NCI-H510A (cell line): Measurements from ENCODE around the gene FRAS1.
A peak's percentile ranks its signal among the peaks of the same experiment; 100 is the strongest.
"Not testable (repeated sequence)": the region's sequence is repeated elsewhere in the genome, so short reads cannot be mapped to it uniquely, and the experiment has no call there.

Source experiments
- DNase-seq: peaks from one replicate; lab custom pipeline; 2025; lab: John Stamatoyannopoulos, UW

FRAS1 gene

GRCh38 chr4:78167510-78167909 lies 110.4 kb downstream of the FRAS1 start:
- DNase-seq: no peak

DNA sequence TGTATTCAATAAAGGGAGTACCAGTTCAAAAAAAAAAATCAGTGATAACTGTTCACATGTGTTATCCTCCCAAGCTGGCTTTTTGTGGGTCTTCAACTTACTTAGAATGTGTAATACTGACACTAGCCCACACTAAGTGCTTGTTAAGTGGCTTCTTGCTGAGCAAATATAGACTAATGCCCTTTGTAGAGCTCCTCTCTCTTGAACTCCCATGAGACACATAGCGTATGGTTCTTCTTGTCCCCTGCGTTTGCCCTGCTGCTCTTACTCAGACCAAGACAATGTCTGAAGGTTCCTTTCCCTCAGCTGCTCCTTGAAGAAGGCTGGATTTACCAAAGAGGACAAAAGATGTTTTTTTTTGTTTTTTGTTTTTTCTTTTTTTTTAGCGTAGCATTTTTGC lies 110.9 kb downstream of the FRAS1 start:
- DNase-seq: no peak

DNA sequence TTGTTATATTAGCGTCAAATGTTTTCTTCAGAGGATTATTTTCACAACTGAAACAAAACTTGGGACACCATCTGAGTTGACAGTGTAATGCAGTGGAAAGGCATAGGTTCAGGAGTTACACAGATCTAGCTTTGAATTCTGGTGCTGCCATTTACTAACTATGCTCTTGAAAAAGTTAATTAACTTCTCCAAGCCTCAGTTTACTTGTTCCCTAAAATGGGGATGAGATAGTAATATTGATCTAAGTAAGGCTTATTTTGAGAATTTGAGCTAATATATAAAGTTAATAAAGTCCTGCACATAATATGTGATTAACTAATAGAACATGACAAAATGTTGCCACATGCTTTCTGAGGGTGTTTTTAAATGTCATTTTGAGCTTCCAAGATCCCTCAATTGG lies 112.6 kb downstream of the FRAS1 start:
- no peak for DNase-seq

- no peak for DNase-seq
Measured at GRCh38 chr4:78171482-78171881, 114.4 kb downstream of the FRAS1 start.

DNA sequence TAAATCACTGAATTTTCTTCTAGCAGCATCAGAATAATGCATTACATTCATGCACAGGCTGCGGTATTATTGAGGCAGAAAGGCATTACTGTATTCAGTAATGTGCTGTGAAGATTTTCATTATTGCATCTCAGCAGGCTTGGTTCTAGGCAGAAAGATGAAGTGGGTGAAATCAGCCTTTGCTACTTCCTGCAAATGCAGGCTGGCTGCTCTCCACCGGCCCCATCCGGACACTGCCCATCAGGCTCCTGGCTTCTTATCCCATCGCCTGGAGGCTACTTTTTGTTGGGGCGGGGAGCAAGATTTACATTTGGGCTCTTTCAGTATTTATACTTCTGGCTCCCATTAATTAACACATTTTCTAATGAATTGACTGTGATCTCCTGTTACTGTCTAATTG lies 117.8 kb downstream of the FRAS1 start:
- DNase-seq: no peak

- no peak for DNase-seq
Measured at GRCh38 chr4:78179196-78179595, 122.1 kb downstream of the FRAS1 start.

DNA sequence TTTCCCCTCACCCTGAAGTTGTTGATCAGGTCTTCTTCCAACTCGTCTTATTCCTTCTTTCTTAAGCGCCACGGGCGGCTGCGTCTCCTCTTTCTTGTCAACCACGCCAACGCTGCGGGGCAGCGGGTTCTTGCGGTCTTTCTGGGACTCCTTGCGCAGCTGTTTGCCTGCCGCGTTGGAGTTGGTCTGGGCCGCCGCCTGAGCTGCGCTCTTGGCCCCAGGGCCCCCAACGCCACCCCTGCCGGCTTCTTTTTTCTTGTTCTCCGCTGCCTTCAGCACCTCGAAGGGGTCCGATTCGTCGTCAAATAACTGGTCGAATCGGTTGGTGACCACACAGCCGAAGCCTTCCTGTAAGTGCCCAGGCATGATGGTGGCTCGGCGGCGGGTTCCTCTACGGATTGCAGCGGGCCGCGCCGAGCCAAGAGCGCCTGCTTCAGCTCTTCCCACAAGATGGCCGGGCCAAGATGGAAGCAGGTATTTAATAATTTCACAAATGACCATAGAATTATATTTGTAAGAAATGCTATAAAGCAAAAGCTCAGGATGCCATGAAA lies 124.6 kb downstream of the FRAS1 start:
- not testable (repeated sequence) for DNase-seq

DNA sequence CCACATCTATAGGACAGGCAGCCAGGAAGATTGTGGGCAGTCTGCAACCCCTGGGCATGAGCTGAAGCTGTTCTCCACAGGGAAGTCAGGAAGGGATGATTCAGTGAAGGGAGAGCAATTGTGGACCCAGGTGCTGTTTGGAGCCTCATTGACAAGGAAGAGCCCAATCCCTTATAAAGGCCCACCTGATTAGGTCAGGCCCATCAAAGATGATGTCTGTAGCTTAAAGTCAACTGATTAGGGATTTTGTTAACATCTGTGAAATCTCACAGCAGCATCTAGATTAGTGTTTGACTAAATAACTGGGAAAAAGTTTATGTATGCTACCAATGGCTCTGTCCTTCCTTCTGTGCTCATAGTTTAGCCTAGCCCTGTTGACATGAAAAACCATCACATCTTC lies 127.5 kb downstream of the FRAS1 start:
- DNase-seq: no peak

DNA sequence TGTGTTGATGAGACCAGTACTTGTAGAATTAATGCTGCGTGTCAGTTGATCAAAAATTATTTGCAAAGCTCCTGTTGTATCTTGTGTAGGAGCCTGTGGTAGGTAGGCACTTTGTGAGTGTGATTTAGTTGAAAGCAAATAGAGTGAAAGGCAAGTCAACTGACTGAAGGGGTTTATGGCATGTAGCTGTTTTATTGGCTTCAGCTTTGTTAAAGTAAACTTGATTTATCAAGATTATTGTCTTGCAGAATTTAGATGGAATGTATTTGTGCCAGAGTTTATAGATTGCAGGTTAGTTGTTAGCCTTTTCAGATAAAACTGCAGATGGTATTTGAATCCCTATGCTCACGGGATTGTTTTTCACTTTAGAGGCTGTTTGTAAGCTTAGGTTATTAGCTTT lies 128.0 kb downstream of the FRAS1 start:
- no peak for DNase-seq

DNA sequence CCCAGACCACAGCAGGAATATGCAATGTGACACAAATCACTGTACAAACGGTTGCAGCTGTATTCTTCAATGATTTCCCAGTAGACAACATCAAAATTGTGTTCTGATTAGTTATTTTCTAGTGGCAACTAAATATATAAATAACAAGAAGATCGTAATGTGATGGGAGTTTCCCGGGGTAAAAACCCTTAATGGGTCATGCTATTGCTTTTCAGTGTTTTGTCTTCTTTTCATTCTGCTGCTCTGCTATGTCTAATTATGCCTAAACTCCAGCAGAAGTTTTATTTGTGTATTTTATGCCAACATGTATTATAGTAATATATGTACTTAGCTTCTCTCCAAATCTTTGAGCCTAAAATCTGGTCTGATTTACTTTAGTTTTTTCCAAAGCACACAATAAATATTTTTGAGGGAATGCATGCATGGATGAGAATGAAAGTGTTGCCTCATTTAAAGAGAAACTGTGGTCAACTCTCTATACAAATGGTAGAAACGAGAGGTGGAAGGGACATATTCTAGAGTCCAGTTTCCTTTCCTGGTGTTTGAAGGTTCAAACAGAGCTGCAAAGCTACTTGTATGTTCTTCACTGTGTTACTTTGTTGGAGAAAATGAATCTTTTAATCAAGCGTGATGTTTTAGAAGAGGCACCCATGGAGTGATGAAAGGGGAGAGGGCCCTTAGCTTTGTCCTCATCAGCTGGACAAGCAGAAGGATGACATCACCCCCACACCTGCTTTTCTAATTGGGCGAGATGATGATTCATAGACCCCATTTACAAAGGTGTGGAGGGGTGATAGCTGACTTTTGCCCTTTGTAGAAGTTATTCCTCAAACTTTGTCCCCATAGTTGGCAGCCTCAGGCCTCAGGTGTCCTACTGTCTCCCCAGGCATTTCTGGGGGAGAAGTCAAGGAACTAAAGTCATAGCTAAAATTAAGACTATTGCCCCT lies 129.7 kb downstream of the FRAS1 start:
- DNase-seq: no peak

- DNase-seq: no peak
Measured at GRCh38 chr4:78190068-78190467, 132.9 kb downstream of the FRAS1 start.

DNA sequence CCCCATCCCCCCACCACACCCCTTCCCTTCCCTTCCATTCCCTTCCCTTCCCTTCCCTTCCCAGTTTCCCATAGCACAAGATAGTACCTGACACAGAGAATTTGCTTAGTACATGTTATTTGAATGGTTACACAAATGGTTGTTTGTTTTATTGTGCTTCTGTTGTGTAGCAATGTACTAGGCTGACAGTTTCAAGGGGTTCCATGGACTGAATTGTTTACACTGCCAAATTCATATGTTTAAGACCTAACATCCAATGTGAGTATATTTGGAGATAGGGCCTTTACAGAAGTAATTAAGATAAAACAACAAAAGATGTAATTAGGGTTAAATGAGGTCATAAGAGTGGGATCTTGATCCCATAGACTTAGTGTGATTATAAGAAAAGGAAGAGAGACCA lies 133.5 kb downstream of the FRAS1 start:
- no peak for DNase-seq

GRCh38 chr4:78197947-78198346 lies 140.8 kb downstream of the FRAS1 start:
- no peak for DNase-seq

GRCh38 chr4:78199984-78200383 lies 142.9 kb downstream of the FRAS1 start:
- DNase-seq: no peak

DNA sequence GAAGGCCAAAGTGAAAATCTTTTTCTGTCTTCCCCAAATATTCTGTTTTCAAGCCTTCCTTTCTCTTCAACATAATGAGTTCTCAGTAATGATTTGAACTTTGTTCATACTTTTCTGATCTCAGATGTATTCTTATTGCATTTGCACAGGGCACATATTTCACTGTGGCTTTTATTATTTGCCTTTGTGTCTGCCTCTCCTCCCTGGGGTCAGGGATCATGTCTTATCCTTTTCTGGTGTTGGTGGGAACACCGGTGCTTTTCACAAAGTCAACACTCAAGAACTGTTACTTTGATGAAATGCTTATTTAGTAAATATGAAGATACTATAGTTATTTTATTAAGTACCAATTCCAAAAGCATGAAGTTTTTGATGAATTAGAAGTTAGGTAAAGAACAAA lies 143.8 kb downstream of the FRAS1 start:
- no peak for DNase-seq

DNA sequence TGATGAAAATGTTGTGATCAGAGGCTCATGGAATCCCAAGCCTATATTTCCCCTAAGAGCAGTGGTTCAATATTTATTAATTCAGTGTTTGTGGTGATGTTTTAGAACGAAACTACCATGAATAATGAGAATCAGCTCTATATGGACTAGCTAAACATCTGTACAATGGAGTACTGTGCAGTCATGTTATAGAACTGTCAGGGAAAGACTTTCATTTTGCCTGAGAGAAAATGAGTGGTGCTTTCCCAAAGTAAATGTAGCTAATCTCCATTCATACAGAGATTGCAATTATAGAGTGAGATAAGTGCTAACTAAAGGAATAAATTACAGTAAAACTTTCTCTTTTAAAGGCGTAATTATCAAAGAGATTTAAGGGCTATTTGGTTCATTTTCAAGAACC lies 147.1 kb downstream of the FRAS1 start:
- no peak for DNase-seq

- DNase-seq: no peak
Measured at GRCh38 chr4:78205591-78205990, 148.5 kb downstream of the FRAS1 start.

GRCh38 chr4:78207541-78207940 lies 150.4 kb downstream of the FRAS1 start:
- DNase-seq: no peak

DNA sequence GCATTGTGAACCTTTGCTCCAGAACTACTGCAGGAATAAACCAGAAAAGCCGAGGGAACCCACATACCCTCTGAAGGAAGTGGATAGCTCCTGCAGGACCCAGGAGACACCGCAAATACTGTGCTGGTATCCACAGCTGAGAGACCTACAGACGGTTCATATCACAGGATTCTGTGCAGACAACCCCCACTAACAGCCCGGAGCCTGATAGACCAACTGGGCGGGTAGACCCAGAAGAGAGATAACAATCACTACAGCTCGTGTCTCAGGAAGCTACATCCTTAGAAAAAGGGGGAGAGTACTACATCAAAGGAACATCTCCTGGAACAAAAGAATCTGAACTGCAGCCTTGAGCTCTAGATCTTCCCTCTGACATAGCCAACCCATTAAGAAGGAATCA lies 150.8 kb downstream of the FRAS1 start:
- no peak for DNase-seq

DNA sequence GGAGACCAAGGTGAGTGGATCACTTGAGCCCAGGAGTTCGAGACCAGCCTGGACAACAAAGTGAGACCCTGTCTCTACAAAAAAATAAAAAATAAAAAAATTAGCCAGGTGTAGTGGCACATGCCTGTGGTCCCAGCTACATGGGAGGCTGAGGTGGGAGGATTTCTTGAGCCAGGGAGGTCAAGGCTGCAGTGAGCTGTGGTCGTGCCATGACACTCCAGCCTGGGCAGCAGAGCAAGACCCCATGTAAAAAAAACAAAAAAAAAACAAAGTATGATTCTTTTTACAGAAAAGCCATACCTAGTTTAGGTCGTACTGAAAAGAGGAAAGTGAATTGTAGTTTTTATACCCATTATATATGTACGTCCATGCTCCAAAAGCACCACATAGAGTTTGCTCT lies 151.8 kb downstream of the FRAS1 start:
- not testable (repeated sequence) for DNase-seq

DNA sequence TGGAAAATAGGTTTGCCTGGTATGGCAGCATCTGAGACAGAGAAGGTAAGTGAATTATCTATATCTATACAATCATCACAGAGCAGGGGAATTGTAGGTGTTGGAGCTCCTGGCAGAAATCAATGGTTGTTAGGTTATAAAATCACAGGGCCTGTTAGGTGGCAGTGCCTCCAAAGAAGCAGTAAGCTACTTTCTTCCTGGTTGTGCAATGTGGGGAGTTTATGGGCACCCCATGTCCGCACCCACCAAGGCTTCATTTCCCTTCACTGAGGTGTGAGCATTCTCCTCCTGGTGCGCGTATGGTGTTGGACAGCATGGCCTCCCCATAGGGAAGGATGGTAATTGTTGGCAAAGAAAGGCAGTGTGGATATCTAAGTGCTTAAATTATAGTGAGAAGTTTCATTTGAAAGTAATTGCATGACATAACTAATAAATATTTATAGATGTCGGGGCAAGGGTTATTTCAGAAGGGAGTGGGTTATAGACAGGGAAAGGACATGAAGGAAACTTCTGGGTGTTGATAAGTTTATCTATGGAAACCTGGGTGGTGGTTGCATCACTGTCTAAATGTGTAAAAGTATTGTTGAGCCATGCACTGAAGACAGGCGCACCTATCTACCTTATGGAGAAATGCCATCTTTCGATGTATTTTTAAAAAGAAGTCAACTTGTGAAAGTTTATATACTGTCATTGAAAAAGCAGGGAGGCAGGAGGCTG lies 153.7 kb downstream of the FRAS1 start:
- no peak for DNase-seq

DNA sequence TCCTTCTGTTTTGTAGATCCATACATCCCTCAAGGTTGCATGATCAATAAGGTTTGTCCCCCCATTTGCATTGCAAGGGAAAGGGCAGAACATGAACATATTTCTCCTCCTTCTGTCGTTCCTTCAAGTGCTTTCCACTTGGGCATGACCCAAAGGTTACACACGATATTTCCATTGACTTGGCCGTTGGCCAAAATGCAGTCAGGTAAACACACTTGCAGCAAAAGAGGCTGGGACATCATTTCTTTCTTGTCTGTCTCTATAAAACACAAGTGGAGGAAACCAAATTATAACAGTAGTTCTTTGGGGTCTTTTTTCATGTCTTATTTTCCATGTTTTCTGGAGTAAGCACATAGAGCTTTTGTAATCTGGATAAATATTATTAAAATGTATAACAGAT lies 156.1 kb downstream of the FRAS1 start:
- DNase-seq: peak; percentile 65

GRCh38 chr4:78214078-78214477 lies 157.0 kb downstream of the FRAS1 start:
- no peak for DNase-seq
